ENCODE data around the gene MAP3K6.
A peak's percentile ranks its signal among the peaks of the same experiment; 100 is the strongest.

Gene MAP3K6

GRCh38 chr1:27346357-27346756 lies 20.4 kb downstream of the MAP3K6 start:
- no peak for DNase-seq (ENCODE audit: low read depth)
- H3K4me3 ChIP-seq (ENCODE audit: low read depth, low read length): no peak overlapping the region
- no peak for TF ChIP-seq CTCF (IDR thresholded peaks at IDR 0.05; ENCODE audit: low read depth, low read length, missing control alignments)

- no peak for TF ChIP-seq CTCF (IDR thresholded peaks at IDR 0.05; ENCODE audit: low read depth, low read length, missing control alignments)
- H3K4me3 ChIP-seq (ENCODE audit: low read depth, low read length): no peak overlapping the region
- DNase-seq (ENCODE audit: low read depth): no peak
Observed at GRCh38 chr1:27345272-27345671, 21.5 kb downstream of the MAP3K6 start.

GRCh38 chr1:27343639-27344025 lies 23.1 kb downstream of the MAP3K6 start:
- H3K4me3 ChIP-seq (ENCODE audit: low read depth, low read length): peak overlapping the region; percentile 76
- DNase-seq (ENCODE audit: low read depth): no peak
- no peak for TF ChIP-seq CTCF (IDR thresholded peaks at IDR 0.05; ENCODE audit: low read depth, low read length, missing control alignments)

GRCh38 chr1:27342778-27343638 lies 23.8 kb downstream of the MAP3K6 start:
- no peak for DNase-seq (ENCODE audit: low read depth)
- TF ChIP-seq CTCF (IDR thresholded peaks at IDR 0.05; ENCODE audit: low read depth, low read length, missing control alignments): no peak
- peak overlapping the region; percentile 76 for H3K4me3 ChIP-seq (ENCODE audit: low read depth, low read length)

GRCh38 chr1:27342391-27342777 lies 24.4 kb downstream of the MAP3K6 start:
- TF ChIP-seq CTCF (IDR thresholded peaks at IDR 0.05; ENCODE audit: low read depth, low read length, missing control alignments): no peak

GRCh38 chr1:27341525-27342252 lies 25.1 kb downstream of the MAP3K6 start, which contains the start of gene SYTL1:
TSS of gene SYTL1 (plus strand) at chr1:27342022. CDS start at chr1:27345335, 3,313 bp downstream.
- DNase-seq (ENCODE audit: low read depth): no peak
- H3K4me3 ChIP-seq (ENCODE audit: low read depth, low read length): peak within 1 kb of the TSS; percentile 76
- no peak for TF ChIP-seq CTCF (IDR thresholded peaks at IDR 0.05; ENCODE audit: low read depth, low read length, missing control alignments)

More at GRCh38 chr1:27342391-27342777, 24.4 kb downstream of the MAP3K6 start:
- H3K4me3 ChIP-seq (ENCODE audit: low read depth, low read length): peak overlapping the region; percentile 76
- DNase-seq (ENCODE audit: low read depth): no peak

Data from GM12864 (cell line).